HepG2 (cell line): ENCODE results near the gene VWA3A. TPM values are rescaled to one million over a fixed set of nuclear protein-coding genes. Genes with fewer than 3 reads are reported as not detected.

Experiments used
- ATAC-seq: fragments of 200-7000 bp; cut with Tn5 transposase; 3 replicates; pipeline ENCODE4 v1.9.1; 2020; ENCODE audit warnings: mild to moderate bottlenecking, moderate library complexity
- BruUV-seq: library from RNA; stranded (reverse); fragments of 400-500 nt; replicated peaks from 2 replicates; lab custom pipeline; 2021; lab: Mats Ljungman, UMichigan
- CTCF ChIA-PET: fragments of 300-600 bp; formaldehyde crosslinking; extraction: SDS; loops from one replicate; lab custom pipeline; 2021; ENCODE audit warnings: low total read pairs, inconsistent platforms, low intra/inter-chr PET ratio; lab: Yijun Ruan, JAX
- POLR2A ChIA-PET: fragments of 350-600 bp; sonication (Branson Sonifier 250); formaldehyde crosslinking; loops from one replicate; lab custom pipeline; 2020; ENCODE audit warnings: antibody characterized with exemption, inconsistent platforms; lab: Yijun Ruan, JAX
- DNase-seq: peaks from one replicate; pipeline ENCODE4 v3.0.0-alpha.2; 2015; ENCODE audit warnings: low spot score
- FAIRE-seq: peaks from 3 replicates; lab custom pipeline; 2011; peaks lifted over from hg19 to GRCh38; lab: Jason Lieb, UNC
- H2AFZ ChIP-seq: one replicate; pipeline ENCODE4 v1.6.1; 2011; ENCODE audit warnings: low read length, inconsistent platforms
- H3K27ac ChIP-seq: fragments of 300-600 bp; 3 replicates; pipeline ENCODE4 v1.8.0; 2011; ENCODE audit warnings: mixed run types, mild to moderate bottlenecking, mixed read lengths, low read length, inconsistent platforms; ENCODE audit not compliant: insufficient read depth; ENCODE audit errors: extremely low read length
- H3K27me3 ChIP-seq, 2 experiments: fragments of 200-600 bp in 1 of 2; 2 replicates in 1 of 2; 3 replicates in 1 of 2; pipeline versions ENCODE4 v1.6.0 to v1.8.0; 2011; ENCODE audit warnings: low read length in 2 of 2, mild to moderate bottlenecking in 2 of 2, moderate library complexity in 2 of 2, inconsistent platforms in 1 of 2; ENCODE audit not compliant: insufficient read depth in 2 of 2, control insufficient read depth in 1 of 2
- H3K36me3 ChIP-seq, 2 experiments: fragments of 200-600 bp in 1 of 2; replicated peaks in 1 of 2; 2 replicates in 1 of 2; 3 replicates in 1 of 2; pipeline versions ENCODE4 v1.5.1 to v1.8.0; 2011; ENCODE audit warnings: low read length in 2 of 2, inconsistent platforms in 1 of 2; ENCODE audit not compliant: insufficient read depth in 2 of 2, control insufficient read depth in 1 of 2
- H3K4me1 ChIP-seq: 2 replicates; pipeline ENCODE4 v1.5.1; 2012; ENCODE audit warnings: low read length, inconsistent platforms; ENCODE audit not compliant: insufficient read depth
- H3K4me2 ChIP-seq: 2 replicates; pipeline ENCODE4 v1.6.0; 2011; ENCODE audit warnings: low read depth, low read length, inconsistent platforms
- H3K4me3 ChIP-seq, 3 experiments: fragments of 200-600 bp in 1 of 3; sonication (generic), shearing (Covaris generic) in 1 of 3; replicated peaks in 1 of 3; 2 replicates each; pipeline ENCODE4 v1.5.1; 2011 to 2016; ENCODE audit warnings: low read length in 3 of 3, inconsistent platforms in 2 of 3, low read depth in 2 of 3, mild to moderate bottlenecking in 2 of 3, control low read depth in 1 of 3, mixed read lengths in 1 of 3; ENCODE audit not compliant: insufficient read depth in 1 of 3
- H3K79me2 ChIP-seq: one replicate; pipeline ENCODE4 v1.6.1; 2011; ENCODE audit warnings: low read length, inconsistent platforms; ENCODE audit not compliant: insufficient read depth
- H3K9ac ChIP-seq: 2 replicates; pipeline ENCODE4 v1.6.0; 2011; ENCODE audit warnings: mild to moderate bottlenecking, low read depth, low read length, inconsistent platforms; ENCODE audit not compliant: insufficient read depth
- H3K9me3 ChIP-seq: 2 replicates; pipeline ENCODE4 v1.5.1; 2012; ENCODE audit warnings: mild to moderate bottlenecking, low read length
- H4K20me1 ChIP-seq: 2 replicates; pipeline ENCODE4 v1.6.0; 2011; ENCODE audit warnings: inconsistent platforms, mild to moderate bottlenecking, low read length, moderate library complexity; ENCODE audit not compliant: insufficient read depth
- GABPB1 ChIP-seq: IDR thresholded peaks from 2 replicates; pipeline ENCODE4 v1.6.1; 2016; ENCODE audit warnings: mild to moderate bottlenecking, missing genetic modification reagents, moderate library complexity, missing compliant biosample characterization
- HINFP ChIP-seq: sonication (generic); formaldehyde crosslinking; IDR thresholded peaks from 2 replicates; pipeline ENCODE4 v1.4.0; 2020; ENCODE audit warnings: low read depth, mild to moderate bottlenecking, missing genetic modification reagents
- HMG20A ChIP-seq: IDR thresholded peaks from 2 replicates; pipeline ENCODE4 v1.6.1; 2016; ENCODE audit warnings: borderline replicate concordance
- IKZF1 ChIP-seq: fragments of 450-650 bp; IDR thresholded peaks from 2 replicates; pipeline ENCODE4 v1.7.1; 2016
- KDM1A ChIP-seq: IDR thresholded peaks from 2 replicates; pipeline ENCODE4 v1.6.1; 2016; ENCODE audit warnings: missing compliant biosample characterization
- KLF15 ChIP-seq: sonication (generic); formaldehyde crosslinking; IDR thresholded peaks from 2 replicates; pipeline ENCODE4 v1.8.1; 2023; ENCODE audit warnings: borderline replicate concordance, mild to moderate bottlenecking, inconsistent platforms, missing genetic modification reagents, mixed read lengths
- MED13 ChIP-seq: sonication (generic); formaldehyde crosslinking; IDR thresholded peaks from 2 replicates; pipeline ENCODE4 v1.5.0; 2020; ENCODE audit warnings: missing genetic modification reagents
- MZF1 ChIP-seq: sonication (generic); formaldehyde crosslinking; IDR thresholded peaks from 2 replicates; pipeline ENCODE4 v1.8.1; 2023; ENCODE audit warnings: mild to moderate bottlenecking, missing genetic modification reagents, borderline replicate concordance
- POLR2G ChIP-seq: fragments of 200-400 bp; formaldehyde crosslinking; IDR thresholded peaks from 2 replicates; pipeline ENCODE4 v1.6.1; 2018; ENCODE audit warnings: mild to moderate bottlenecking, low read depth, low read length, moderate library complexity
- RAD21 ChIP-seq: fragments of 450-650 bp; formaldehyde crosslinking; IDR thresholded peaks from 2 replicates; pipeline ENCODE4 v1.5.0; 2020; ENCODE audit warnings: mild to moderate bottlenecking
- RNF219 ChIP-seq: sonication (generic); formaldehyde crosslinking; IDR thresholded peaks from 2 replicates; pipeline ENCODE4 v1.5.0; 2020; ENCODE audit warnings: mild to moderate bottlenecking, missing genetic modification reagents
- STAG1 ChIP-seq: sonication (generic); formaldehyde crosslinking; IDR thresholded peaks from 2 replicates; pipeline ENCODE4 v1.4.0; 2020; ENCODE audit warnings: missing genetic modification reagents
- TARDBP ChIP-seq: sonication (generic); formaldehyde crosslinking; IDR thresholded peaks from 2 replicates; pipeline ENCODE4 v1.8.0; 2022; ENCODE audit warnings: mild to moderate bottlenecking, missing genetic modification reagents
- ZNF280D ChIP-seq: sonication (generic); formaldehyde crosslinking; IDR thresholded peaks from 2 replicates; pipeline ENCODE4 v1.5.1; 2020; ENCODE audit warnings: mild to moderate bottlenecking, missing genetic modification reagents
- ZNF333 ChIP-seq: sonication (generic); formaldehyde crosslinking; IDR thresholded peaks from 2 replicates; pipeline ENCODE4 v1.4.0; 2020; ENCODE audit warnings: mild to moderate bottlenecking, missing genetic modification reagents, borderline replicate concordance
- ZNF33A ChIP-seq: sonication (generic); formaldehyde crosslinking; IDR thresholded peaks from 2 replicates; pipeline ENCODE4 v1.5.1; 2020; ENCODE audit warnings: missing genetic modification reagents, mild to moderate bottlenecking, moderate library complexity, borderline replicate concordance
- ZNF816 ChIP-seq: sonication (generic); formaldehyde crosslinking; IDR thresholded peaks from 2 replicates; pipeline ENCODE4 v1.8.0; 2022; ENCODE audit warnings: missing genetic modification reagents, mild to moderate bottlenecking, borderline replicate concordance
- whole genome bisulfite sequencing: methylation state at CpG from one replicate; pipeline ENCODE4 v1.1.6; 2017; ENCODE audit warnings: low lambda C conversion rate; 5-methylcytosine and 5-hydroxymethylcytosine counted together
- in situ Hi-C: cut with HindIII; loops from 2 replicates; pipeline ENCODE4 v1.10.0; 2017; ENCODE audit warnings: low pct_unique_long_range_greater_than_20kb; ENCODE audit not compliant: extremely low pct_ligation_motif_present
- intact Hi-C: fragments of 100-400 bp; cut with micrococcal nuclease; formaldehyde crosslinking; loops from one replicate; pipeline ENCODE4 v1.10.0; 2022; ENCODE audit not compliant: unreplicated experiment
- polyA plus RNA-seq, 8 experiments: library from polyadenylated mRNA; depleted of rRNA in 3 of 8; stranded (reverse) in 7 of 8; unstranded in 1 of 8; fragments of >200 nt; fragmentation: Illumina TruSeq in 4 of 8; extraction: Trizol in 4 of 8; gene quantifications; 2 replicates each; pipeline versions ENCODE4 v1.2.1 to v1.2.3, GENCODE V29; 2011 to 2016; ENCODE audit warnings: low read depth in 4 of 8, missing spikeins in 1 of 8, mixed read lengths in 1 of 8; ENCODE audit not compliant: insufficient read depth in 1 of 8
- total RNA-seq, 5 experiments: library from RNA; depleted of rRNA; stranded (reverse); fragments of >200 nt; fragmentation: Illumina TruSeq; extraction: Trizol; gene quantifications; 2 replicates each; pipeline ENCODE4 v1.2.3, GENCODE V29; 2016; ENCODE audit warnings: low read depth in 1 of 5

The VWA3A gene
- total and polyA plus RNA-seq, 2 of the 13 experiments (the other 11 are each of a cell fraction or from before 2014, with no cell fraction given), result 0.03 to 0.07 TPM

- intact Hi-C loops, result loop anchor here (1.0 kb wide), 1 partner anchor 108 kb away; the partner anchor contains the start of gene POLR3E
- TF ChIP-seq ZNF280D (CRISPR knock-in tag) (no peak), HMG20A (CRISPR knock-in tag) (no peak), MZF1 (CRISPR knock-in tag) (no peak), ZNF33A (no peak), RAD21 (no peak), TARDBP (no peak), RNF219 (CRISPR knock-in tag) (no peak), ZNF333 (CRISPR knock-in tag) (no peak), KLF15 (no peak), STAG1 (no peak), IKZF1 (no peak), GABPB1 (no peak; the same call in 1 of the 2 replicates), HINFP (CRISPR knock-in tag) (no peak), ZNF816 (CRISPR knock-in tag) (no peak), POLR2G (no peak), MED13 (CRISPR knock-in tag) (no peak), KDM1A (CRISPR knock-in tag) (peak; percentile 49; the same call in 1 of the 2 replicates)
Measured at GRCh38 chr16:22189473-22190080, 97.2 kb downstream of the VWA3A start.

More at GRCh38 chr16:22189473-22190080, 97.2 kb downstream of the VWA3A start:
- ATAC-seq (no peak), FAIRE-seq (no peak), DNase-seq (no peak)
- in situ Hi-C loops, result loop anchor here (5.0 kb wide), 2 partner anchors 67 to 192 kb away; no protein-coding TSS in a partner anchor
- Histone ChIP-seq H3K4me3 (peak overlapping the region; percentile 78 to 96 (median 90)), H3K27me3 (no peaks in the 10 kb centered on the region; a peak in 2 of 5 replicates), H3K36me3 (no peaks in the 10 kb centered on the region; a peak in 1 of 5 replicates), H3K4me1 (peaks cover 53% of the 10 kb centered on the region), H3K9ac (peak overlapping the region; percentile 74), H3K4me2 (peak overlapping the region; percentile 99), H3K27ac (peak overlapping the region; percentile 68), H3K9me3 (no peaks in the 10 kb centered on the region), H3K79me2 (no peaks in the 10 kb centered on the region), H2AFZ (no peak overlapping the region), H4K20me1 (no peaks in the 10 kb centered on the region)
- 1% methylated on average over 18 of the region's 18 CpGs for WGBS
- POLR2A ChIA-PET, result interaction anchor here (1.4 to 7.3 kb wide), 4 partner anchors 109 to 236 kb away, joined by 5 to 68 read pairs (median 14); partner anchors contain the start of genes MOSMO, POLR3E and UQCRC2
- CTCF ChIA-PET, result interaction anchor here (1.0 to 2.8 kb wide), 2 partner anchors 91 to 188 kb away, joined by 4 to 33 read pairs; partner anchors contain the start of gene PDZD9
- TSS peak; percentile 51 for BruUV-seq
